Measurements from ENCODE around the gene CACNG6. TPM values are rescaled to one million over a fixed set of nuclear protein-coding genes. Genes with fewer than 3 reads are reported as not detected.

CACNG6 gene
- polyA plus RNA-seq, 1 of the 3 experiments (the other 2 are of a cell fraction) = 1.2 TPM

DNA sequence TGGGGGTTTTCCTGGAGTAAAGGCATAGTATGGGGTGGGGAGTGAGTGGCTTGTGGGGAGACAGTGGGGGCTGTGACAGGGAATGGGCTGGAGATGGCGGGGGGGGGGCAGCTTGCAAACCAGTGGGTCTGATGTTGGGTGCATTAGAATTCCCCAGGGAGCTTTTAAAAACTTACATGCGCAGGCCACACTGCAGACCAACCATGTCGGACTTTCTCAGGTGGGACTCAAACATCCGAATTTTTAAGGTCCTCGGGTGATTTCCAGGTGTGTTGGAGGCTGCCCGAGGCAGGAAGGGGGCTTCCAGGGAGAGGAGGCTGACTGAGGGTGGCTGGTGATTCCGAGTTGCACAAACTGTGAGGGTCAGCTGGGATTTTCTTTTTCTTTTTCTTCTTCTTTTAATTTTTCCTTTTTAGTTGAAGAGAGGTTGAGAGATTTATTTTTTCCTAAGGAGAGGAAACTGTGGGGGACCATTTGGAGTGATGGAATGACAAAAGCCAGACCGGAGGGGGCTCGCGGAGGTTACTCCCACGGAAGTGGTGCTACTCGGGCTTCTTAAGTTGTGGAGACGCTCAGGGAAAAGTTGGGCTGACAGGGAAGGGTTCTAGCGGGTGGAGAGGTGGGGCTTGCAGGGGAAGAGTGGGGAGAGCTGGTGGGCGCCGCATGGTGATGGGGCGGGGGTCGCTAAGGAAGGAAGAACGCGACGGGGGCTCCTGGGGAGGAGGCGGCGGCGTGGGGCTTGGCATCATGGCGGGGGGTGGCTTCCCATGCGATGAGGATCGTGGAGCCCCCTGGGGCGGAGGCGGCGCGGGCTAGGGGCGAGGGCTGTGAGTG lies 29.7 kb upstream of the CACNG6 start (continued):
- TF ChIP-seq, protein P1, sequence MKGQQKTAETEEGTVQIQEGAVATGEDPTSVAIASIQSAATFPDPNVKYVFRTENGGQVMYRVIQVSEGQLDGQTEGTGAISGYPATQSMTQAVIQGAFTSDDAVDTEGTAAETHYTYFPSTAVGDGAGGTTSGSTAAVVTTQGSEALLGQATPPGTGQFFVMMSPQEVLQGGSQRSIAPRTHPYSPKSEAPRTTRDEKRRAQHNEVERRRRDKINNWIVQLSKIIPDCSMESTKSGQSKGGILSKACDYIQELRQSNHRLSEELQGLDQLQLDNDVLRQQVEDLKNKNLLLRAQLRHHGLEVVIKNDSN (IDR thresholded peaks at IDR 0.05; ENCODE audit: borderline replicate concordance, low read depth) = no peak
- TF ChIP-seq TAF1 (IDR thresholded peaks at IDR 0.05; ENCODE audit: borderline replicate concordance, low read depth, low read length) = peak; percentile 72
- TF ChIP-seq GABPA (IDR thresholded peaks at IDR 0.05; ENCODE audit: low read depth) = peak; percentile 93
- TF ChIP-seq EP300 (IDR thresholded peaks at IDR 0.05; ENCODE audit: borderline replicate concordance in 1 of 2, low read depth in 1 of 2, low read length in 1 of 2) = no peak
- no peak for TF ChIP-seq CHD2 (IDR thresholded peaks at IDR 0.05; ENCODE audit: low read length, partially characterized antibody)
- peak; percentile 61; the same call in 1 of the 2 replicates for TF ChIP-seq POLR2AphosphoS5 (IDR thresholded peaks at IDR 0.05; ENCODE audit: low read depth, low read length)
- TF ChIP-seq, protein P2, sequence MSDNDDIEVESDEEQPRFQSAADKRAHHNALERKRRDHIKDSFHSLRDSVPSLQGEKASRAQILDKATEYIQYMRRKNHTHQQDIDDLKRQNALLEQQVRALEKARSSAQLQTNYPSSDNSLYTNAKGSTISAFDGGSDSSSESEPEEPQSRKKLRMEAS (IDR thresholded peaks at IDR 0.05; ENCODE audit: low read depth) = peak; percentile 31; the same call in 1 of the 2 replicates
- TF ChIP-seq SMC3 (IDR thresholded peaks at IDR 0.05; ENCODE audit: low read depth, low read length) = no peak
- TF ChIP-seq NRF1 (IDR thresholded peaks at IDR 0.05; ENCODE audit: low read depth, low read length) = no peak
- TF ChIP-seq YY1 (IDR thresholded peaks at IDR 0.05; ENCODE audit: low read depth) = peak; percentile 68

- Histone ChIP-seq H3K9me2 (no peaks in the 10 kb centered on the region), H3F3A (replicated peaks; ENCODE audit: insufficient read depth) (no peaks in the 10 kb centered on the region), H3K36me3 (replicated peaks in 1 of 2; ENCODE audit: control insufficient read depth in 1 of 2, insufficient read depth in 2 of 2, low read length in 1 of 2) (no peaks in the 10 kb centered on the region), H3K27ac (ENCODE audit: low read depth in 2 of 2, low read length in 1 of 2) (peak within 1 kb of the TSS in 1 of 2 experiments; percentile 22; a peak in 1 of 4 replicates), H3K79me2 (ENCODE audit: insufficient read depth) (peaks cover 26% of the 10 kb centered on the region), H2AFZ (ENCODE audit: low read depth) (peak within 1 kb of the TSS; percentile 91), H3K4me2 (peak within 1 kb of the TSS; percentile 96), H3K9me3 (no peaks in the 10 kb centered on the region), H4K20me1 (ENCODE audit: insufficient read depth) (no peaks in the 10 kb centered on the region), H3K4me3 (ENCODE audit: low read depth in 2 of 2, low read length in 1 of 2) (peak within 1 kb of the TSS; percentile 64 to 91), H3K4me1 (ENCODE audit: control insufficient read depth in 1 of 2, insufficient read depth in 2 of 2, low read depth in 1 of 2, low read length in 1 of 2) (peaks cover 18 to 19% of the 10 kb centered on the region in 2 experiments; a peak in 2 of 4 replicates), H3K9ac (peak within 1 kb of the TSS; percentile 75), H3K27me3 (ENCODE audit: insufficient read depth) (no peaks in the 10 kb centered on the region)
- ChIA-PET POLR2A (no interaction called here), CTCF (no interaction called here)
- peak; percentile 64 for DNase-seq
- 84% methylated on average over 36 of the region's 55 CpGs for WGBS (ENCODE audit: low lambda C conversion rate)
- TF ChIP-seq RFX5 (IDR thresholded peaks at IDR 0.05; ENCODE audit: low read length) = no peak
- no peak for TF ChIP-seq USF2 (IDR thresholded peaks at IDR 0.05; ENCODE audit: borderline replicate concordance, low read depth, low read length)
- TF ChIP-seq TAF1 (IDR thresholded peaks at IDR 0.05; ENCODE audit: borderline replicate concordance, low read depth, low read length) = no peak
- no peak for TF ChIP-seq EP300 (IDR thresholded peaks at IDR 0.05; ENCODE audit: borderline replicate concordance in 1 of 2, low read depth in 1 of 2, low read length in 1 of 2)
- no peak for TF ChIP-seq FOXM1 (IDR thresholded peaks at IDR 0.05; ENCODE audit: low read depth)
- TF ChIP-seq IRF3 (IDR thresholded peaks at IDR 0.05; ENCODE audit: low read depth, low read length) = no peak
- TF ChIP-seq, protein P3, sequence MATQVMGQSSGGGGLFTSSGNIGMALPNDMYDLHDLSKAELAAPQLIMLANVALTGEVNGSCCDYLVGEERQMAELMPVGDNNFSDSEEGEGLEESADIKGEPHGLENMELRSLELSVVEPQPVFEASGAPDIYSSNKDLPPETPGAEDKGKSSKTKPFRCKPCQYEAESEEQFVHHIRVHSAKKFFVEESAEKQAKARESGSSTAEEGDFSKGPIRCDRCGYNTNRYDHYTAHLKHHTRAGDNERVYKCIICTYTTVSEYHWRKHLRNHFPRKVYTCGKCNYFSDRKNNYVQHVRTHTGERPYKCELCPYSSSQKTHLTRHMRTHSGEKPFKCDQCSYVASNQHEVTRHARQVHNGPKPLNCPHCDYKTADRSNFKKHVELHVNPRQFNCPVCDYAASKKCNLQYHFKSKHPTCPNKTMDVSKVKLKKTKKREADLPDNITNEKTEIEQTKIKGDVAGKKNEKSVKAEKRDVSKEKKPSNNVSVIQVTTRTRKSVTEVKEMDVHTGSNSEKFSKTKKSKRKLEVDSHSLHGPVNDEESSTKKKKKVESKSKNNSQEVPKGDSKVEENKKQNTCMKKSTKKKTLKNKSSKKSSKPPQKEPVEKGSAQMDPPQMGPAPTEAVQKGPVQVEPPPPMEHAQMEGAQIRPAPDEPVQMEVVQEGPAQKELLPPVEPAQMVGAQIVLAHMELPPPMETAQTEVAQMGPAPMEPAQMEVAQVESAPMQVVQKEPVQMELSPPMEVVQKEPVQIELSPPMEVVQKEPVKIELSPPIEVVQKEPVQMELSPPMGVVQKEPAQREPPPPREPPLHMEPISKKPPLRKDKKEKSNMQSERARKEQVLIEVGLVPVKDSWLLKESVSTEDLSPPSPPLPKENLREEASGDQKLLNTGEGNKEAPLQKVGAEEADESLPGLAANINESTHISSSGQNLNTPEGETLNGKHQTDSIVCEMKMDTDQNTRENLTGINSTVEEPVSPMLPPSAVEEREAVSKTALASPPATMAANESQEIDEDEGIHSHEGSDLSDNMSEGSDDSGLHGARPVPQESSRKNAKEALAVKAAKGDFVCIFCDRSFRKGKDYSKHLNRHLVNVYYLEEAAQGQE (IDR thresholded peaks at IDR 0.05; ENCODE audit: low read depth, low read length) = no peak
- TF ChIP-seq RXRA (IDR thresholded peaks at IDR 0.05; ENCODE audit: borderline replicate concordance, low read depth) = no peak
- TF ChIP-seq YY1 (IDR thresholded peaks at IDR 0.05; ENCODE audit: low read depth) = no peak
- TF ChIP-seq MEF2A (IDR thresholded peaks at IDR 0.05; ENCODE audit: borderline replicate concordance, low read depth) = no peak
- TF ChIP-seq NFIC (IDR thresholded peaks at IDR 0.05; ENCODE audit: borderline replicate concordance) = no peak
- no peak for TF ChIP-seq CHD2 (IDR thresholded peaks at IDR 0.05; ENCODE audit: low read length, partially characterized antibody)
- TF ChIP-seq GABPA (IDR thresholded peaks at IDR 0.05; ENCODE audit: low read depth) = no peak
- TF ChIP-seq, protein P4, sequence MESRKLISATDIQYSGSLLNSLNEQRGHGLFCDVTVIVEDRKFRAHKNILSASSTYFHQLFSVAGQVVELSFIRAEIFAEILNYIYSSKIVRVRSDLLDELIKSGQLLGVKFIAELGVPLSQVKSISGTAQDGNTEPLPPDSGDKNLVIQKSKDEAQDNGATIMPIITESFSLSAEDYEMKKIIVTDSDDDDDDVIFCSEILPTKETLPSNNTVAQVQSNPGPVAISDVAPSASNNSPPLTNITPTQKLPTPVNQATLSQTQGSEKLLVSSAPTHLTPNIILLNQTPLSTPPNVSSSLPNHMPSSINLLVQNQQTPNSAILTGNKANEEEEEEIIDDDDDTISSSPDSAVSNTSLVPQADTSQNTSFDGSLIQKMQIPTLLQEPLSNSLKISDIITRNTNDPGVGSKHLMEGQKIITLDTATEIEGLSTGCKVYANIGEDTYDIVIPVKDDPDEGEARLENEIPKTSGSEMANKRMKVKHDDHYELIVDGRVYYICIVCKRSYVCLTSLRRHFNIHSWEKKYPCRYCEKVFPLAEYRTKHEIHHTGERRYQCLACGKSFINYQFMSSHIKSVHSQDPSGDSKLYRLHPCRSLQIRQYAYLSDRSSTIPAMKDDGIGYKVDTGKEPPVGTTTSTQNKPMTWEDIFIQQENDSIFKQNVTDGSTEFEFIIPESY (IDR thresholded peaks at IDR 0.05; ENCODE audit: borderline replicate concordance, low read depth) = no peak
- no peak for TF ChIP-seq MXI1 (IDR thresholded peaks at IDR 0.05; ENCODE audit: low read depth, low read length)
Observed at GRCh38 chr19:53962887-53963431, 28.5 kb upstream of the CACNG6 start, which contains the start of gene CACNG8. Gene CACNG8, plus strand, starts transcription at chr19:53962937.

Measured in SK-N-SH (cell line).